Duodenal mucosa (tissue), 2 donors: ENCODE results near the gene MYL4.

ENCODE experiments used
- H3K27ac ChIP-seq: one replicate; pipeline ENCODE4 v1.7.0; 2013; ENCODE audit warnings: low read depth, low read length
- H3K27me3 ChIP-seq, 2 donors: one replicate each; pipeline ENCODE4 v1.7.0; 2013; ENCODE audit warnings: low read length in 2 of 2, control low read depth in 1 of 2; ENCODE audit not compliant: insufficient read depth in 2 of 2, control insufficient read depth in 1 of 2
- H3K36me3 ChIP-seq, 2 donors: one replicate each; pipeline ENCODE4 v1.7.0; 2013; ENCODE audit warnings: low read length in 2 of 2, control low read depth in 1 of 2; ENCODE audit not compliant: insufficient read depth in 2 of 2, control insufficient read depth in 1 of 2
- H3K4me1 ChIP-seq, 2 donors: one replicate each; pipeline ENCODE4 v1.7.0; 2013; ENCODE audit warnings: low read length in 2 of 2, control low read depth in 1 of 2; ENCODE audit not compliant: insufficient read depth in 2 of 2, control insufficient read depth in 1 of 2
- H3K4me3 ChIP-seq, 2 donors: one replicate each; pipeline ENCODE4 v1.7.0; 2013; ENCODE audit warnings: low read length in 2 of 2, low read depth in 1 of 2
- H3K9ac ChIP-seq, 2 donors: one replicate each; pipeline ENCODE4 v1.7.0; 2013; ENCODE audit warnings: low read length in 2 of 2, low read depth in 1 of 2
- H3K9me3 ChIP-seq, 2 donors: one replicate each; pipeline ENCODE4 v1.7.0; 2013; ENCODE audit warnings: low read length in 2 of 2, control low read depth in 1 of 2; ENCODE audit not compliant: control insufficient read depth in 1 of 2

The MYL4 gene

DNA sequence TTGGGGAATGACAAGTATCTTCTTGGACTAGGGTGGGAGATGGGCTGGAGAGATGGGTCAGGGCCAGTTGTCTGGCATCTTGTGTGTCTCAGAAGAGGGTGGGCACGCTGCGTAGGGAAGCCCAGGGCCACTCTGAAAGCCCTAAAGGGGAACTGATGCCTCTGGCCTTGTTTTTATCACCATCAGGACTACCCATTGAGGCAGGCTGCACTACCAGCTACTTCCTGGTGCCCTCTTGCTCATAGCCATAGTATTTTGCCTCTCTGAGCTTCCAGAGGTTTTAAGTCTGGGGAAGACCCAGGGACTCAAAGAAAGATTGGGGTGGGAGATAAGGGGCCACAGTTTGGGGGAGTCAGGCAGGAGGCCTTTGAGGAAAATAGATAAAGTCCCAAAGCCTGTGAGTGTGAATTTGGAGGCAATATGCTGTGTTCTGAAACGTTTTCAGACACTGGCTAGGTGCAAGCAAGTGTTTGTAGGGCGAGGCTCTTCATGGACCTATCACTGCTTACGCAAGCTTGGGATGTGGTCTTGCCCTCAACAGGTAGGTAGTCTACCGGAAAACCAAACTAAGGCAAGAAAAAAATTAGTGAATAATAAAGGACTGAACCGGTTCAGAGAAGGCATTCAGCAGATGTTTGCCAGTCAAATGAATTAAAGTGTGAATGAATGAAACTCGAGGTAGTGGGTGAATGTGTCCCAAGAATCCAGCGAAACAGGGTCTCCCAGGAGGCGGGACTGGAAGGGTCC lies 43.8 kb downstream of the MYL4 start:
- H3K27ac ChIP-seq, result no peak overlapping the region

DNA sequence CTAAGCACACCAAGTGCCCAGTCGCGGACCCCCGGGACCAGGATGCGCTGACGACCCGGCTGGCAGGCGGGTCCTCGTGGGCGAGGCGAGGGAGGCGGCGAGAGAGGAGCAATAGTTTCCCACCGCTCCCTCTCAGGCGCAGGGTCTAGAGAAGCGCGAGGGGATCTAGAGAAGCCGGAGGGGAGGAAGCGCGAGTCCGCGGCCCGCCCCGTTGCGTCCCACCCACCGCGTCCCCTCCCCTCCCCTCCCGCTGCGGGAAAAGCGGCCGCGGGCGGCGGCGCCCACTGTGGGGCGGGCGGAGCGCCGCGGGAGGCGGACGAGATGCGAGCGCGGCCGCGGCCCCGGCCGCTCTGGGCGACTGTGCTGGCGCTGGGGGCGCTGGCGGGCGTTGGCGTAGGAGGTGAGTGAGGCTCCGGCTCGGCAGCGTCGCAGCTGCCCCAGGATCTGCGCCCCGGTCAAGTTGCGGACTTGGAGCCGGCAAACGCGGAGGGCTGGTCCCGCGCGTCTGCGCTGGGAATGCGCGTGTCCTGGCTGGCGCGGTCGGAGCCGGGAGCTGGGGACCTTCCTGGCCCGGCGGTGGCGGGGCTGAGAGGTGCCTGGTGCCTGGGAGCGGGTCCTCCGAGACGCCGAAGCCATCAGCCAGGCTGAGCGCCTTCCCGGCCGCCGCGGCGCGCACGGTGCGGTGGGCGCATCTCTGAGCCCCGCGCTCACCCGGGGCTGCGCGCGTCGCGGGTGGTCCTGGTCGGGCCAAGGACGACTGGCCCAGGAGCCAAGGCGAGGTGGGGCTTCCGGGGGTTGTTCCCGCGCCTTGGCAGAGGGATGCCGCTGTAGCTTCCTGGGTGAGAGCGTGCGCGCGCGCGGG lies 44.6 kb downstream of the MYL4 start, which contains the start of gene ITGB3:
Gene ITGB3 (plus strand): TSS at position 287 of the 862 bp plus-strand sequence. CDS start 35 bp downstream, at position 322.
- Histone ChIP-seq H3K4me3 (peak within 1 kb of the TSS; percentile 60 to 80), H3K9ac (peak within 1 kb of the TSS; percentile 23 to 63), H3K4me1 (peaks cover 10 to 11% of the 10 kb centered on the region in 2 donors), H3K36me3 (no peaks in the 10 kb centered on the region), H3K9me3 (no peaks in the 10 kb centered on the region), H3K27me3 (peaks cover 9 to 10% of the 10 kb centered on the region in 2 donors), H3K27ac (no peak within 1 kb of the TSS)

More for the DNA sequence above, 43.8 kb downstream of the MYL4 start:
- Histone ChIP-seq H3K36me3 (no peaks in the 10 kb centered on the region), H3K27me3 (peaks cover 9 to 10% of the 10 kb centered on the region in 2 donors), H3K4me3 (peak overlapping the region; percentile 60 to 80), H3K4me1 (peaks cover 10 to 11% of the 10 kb centered on the region in 2 donors), H3K9ac (peak overlapping the region in 1 of 2 donors; percentile 25), H3K9me3 (no peaks in the 10 kb centered on the region)

DNA sequence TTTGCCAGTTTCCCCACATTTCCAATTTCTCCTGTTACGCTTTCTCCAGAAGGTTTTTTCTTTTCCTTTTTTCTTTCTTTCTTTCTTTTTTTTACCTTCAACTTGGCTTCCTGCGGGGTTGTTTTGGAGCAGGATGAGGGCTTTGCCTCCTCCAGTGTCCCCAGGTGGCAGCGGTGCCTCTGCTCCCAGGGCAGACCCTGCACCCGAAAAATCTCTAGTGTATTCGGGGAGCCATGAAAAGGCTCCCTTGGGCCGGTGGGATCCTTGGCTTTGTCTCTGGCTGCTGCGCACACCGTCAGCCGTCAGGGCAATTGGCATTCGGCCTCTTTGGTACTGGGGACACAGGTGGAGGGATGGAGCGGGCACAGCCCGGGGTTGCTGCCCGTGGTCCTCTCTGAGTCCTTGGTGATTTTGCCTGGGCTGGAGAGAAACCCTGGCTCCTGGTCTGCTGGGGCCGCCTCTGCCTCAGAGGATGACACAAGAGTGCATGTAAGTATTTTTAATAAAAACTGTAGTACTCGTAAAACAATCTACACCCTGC lies 45.3 kb downstream of the MYL4 start:
- H3K9me3 ChIP-seq, result no peaks in the 10 kb centered on the region
- no peak overlapping the region for H3K27ac ChIP-seq
- H3K4me3 ChIP-seq, result peak overlapping the region; percentile 60 to 80
- peaks cover 10 to 11% of the 10 kb centered on the region in 2 donors for H3K4me1 ChIP-seq
- no peaks in the 10 kb centered on the region for H3K36me3 ChIP-seq
- peak overlapping the region; percentile 23 to 63 for H3K9ac ChIP-seq
- peaks cover 9 to 10% of the 10 kb centered on the region in 2 donors for H3K27me3 ChIP-seq

DNA sequence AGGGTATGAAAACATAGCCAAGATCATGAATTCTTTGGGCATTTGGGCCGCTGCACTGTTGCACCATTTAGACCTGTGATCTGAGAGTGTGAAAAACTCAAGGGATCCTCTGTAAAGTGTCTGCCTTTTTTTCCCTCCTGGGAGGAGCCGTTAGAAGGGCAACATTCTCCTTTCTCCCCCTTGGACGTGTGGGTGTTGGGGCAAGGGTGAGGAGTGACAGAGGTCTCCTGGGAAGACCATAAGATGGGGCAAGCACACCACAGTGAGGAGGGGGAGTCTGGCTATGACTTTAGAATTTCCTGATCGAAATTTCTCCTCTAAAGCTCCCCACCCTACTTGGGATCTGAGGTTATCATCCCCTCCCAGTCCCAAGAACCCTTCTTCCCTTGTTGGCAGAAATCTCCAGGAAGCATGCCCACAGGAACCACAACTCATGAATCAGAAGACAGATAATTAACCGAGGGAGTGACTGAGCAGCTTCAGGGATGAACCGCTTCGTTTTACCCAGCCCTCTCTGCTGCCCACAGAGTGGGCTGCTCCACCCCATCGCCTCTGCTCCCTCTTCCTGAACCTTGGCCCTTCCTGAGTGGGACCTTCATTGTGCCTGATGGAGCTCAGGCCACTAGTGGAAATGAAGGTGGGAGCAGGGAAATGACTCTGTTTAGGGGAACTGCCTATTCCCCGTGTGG lies 48.6 kb downstream of the MYL4 start:
- peaks cover 4 to 11% of the 10 kb centered on the region in 2 donors for H3K4me1 ChIP-seq
- no peaks in the 10 kb centered on the region for H3K9me3 ChIP-seq
- no peak overlapping the region for H3K4me3 ChIP-seq
- H3K27me3 ChIP-seq, result peaks cover 9 to 10% of the 10 kb centered on the region in 2 donors
- no peak overlapping the region for H3K27ac ChIP-seq
- no peaks in the 10 kb centered on the region for H3K36me3 ChIP-seq
- H3K9ac ChIP-seq, result no peak overlapping the region

DNA sequence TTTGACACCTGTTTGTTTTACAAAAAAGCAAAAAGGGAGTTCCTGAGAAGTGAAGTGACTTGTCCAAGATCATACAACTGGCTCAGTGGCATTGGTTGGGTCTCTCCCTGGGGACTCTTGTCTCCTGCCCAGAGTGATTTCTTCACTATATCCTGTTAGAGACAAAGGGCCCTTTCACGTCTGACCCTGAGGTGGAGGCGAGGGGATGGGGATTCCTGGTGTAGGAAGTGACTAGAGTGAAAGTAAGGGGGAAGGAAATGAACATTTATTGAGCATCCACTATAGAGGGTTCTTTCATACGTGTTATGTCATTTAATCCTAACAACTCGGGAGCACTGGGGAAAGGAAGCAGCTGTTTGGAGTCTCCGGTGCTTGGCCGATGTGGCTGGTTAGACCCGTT lies 53.4 kb downstream of the MYL4 start:
- no peak overlapping the region for H3K27ac ChIP-seq
- H3K9me3 ChIP-seq, result no peaks in the 10 kb centered on the region

DNA sequence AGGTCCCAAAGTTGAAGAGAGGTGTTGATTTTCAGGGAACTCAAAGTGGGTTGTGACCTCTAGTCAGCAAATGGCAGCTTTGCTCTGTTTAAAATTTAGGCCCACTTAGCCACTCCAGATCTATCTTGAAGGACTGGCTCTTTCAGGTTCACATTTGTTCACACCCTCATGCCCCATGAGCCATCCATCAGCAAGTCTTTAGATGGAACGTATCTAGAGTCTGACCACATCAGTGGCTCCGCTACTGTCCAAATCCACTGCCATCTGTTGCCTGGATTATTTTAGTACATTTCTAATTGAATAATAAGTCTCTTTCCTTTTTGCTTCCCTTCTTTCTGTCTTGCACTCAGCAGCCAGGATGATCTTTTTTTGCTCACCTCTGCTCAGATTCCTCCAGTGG lies 55.0 kb downstream of the MYL4 start:
- Histone ChIP-seq H3K27ac (no peak overlapping the region), H3K27me3 (no peaks in the 10 kb centered on the region), H3K4me3 (no peak overlapping the region), H3K36me3 (no peaks in the 10 kb centered on the region), H3K4me1 (peaks cover 7 to 13% of the 10 kb centered on the region in 2 donors), H3K9me3 (no peaks in the 10 kb centered on the region), H3K9ac (no peak overlapping the region)

More for the DNA sequence above, 53.4 kb downstream of the MYL4 start:
- Histone ChIP-seq H3K9ac (no peak overlapping the region), H3K27me3 (peaks cover 0 to 2% of the 10 kb centered on the region in 2 donors), H3K36me3 (no peaks in the 10 kb centered on the region), H3K4me1 (peaks cover 7 to 11% of the 10 kb centered on the region in 2 donors), H3K4me3 (no peak overlapping the region)

DNA sequence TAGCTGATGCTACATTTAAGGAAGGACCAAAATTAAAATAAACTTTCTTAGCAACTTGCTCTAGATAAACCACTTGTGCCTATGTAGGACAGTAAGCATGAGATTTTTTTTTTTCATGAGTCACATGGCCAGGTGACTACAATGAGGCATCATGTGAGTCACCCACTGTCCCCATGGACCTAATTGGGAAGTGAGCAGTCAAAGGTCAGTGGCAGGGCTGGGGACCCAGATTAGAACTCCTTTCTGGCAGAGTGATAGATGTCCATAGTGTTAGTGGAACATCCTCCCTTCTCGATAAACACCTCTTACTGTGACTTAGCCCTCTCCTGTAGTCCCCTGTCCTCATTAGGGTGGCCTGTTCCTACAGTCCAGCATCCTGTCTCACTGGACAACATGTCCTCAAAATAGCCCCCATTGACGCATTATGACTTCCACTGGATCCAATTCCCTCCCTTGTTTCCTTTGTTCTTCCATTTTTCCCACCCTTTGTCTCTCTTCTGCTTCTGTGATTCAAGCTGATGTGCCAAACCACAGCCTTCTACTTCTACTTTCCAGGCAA lies 56.9 kb downstream of the MYL4 start:
- no peak overlapping the region for H3K9ac ChIP-seq
- H3K4me3 ChIP-seq, result no peak overlapping the region
- no peak overlapping the region for H3K27ac ChIP-seq
- H3K27me3 ChIP-seq, result no peaks in the 10 kb centered on the region
- H3K36me3 ChIP-seq, result no peaks in the 10 kb centered on the region
- no peaks in the 10 kb centered on the region for H3K9me3 ChIP-seq
- H3K4me1 ChIP-seq, result peaks cover 7 to 13% of the 10 kb centered on the region in 2 donors

DNA sequence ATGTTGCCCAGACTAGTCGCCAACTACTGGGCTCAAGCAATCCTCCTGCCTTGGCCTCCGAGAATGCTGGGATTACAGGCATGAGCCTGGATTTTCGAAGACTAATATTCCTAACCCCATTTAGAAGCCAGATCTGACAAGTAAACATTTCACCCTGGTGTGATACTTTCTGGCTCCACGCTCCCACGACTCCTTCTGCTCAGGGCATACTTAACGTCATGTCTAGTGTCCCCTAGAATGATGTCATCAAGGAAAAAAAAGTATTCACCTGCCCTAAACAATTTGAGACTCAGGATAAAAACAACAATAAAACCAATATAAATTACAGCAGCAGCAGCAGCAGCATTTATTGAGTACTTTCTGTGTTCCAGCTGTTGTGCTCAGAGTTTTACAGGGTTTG lies 57.6 kb downstream of the MYL4 start:
- no peak overlapping the region for H3K9ac ChIP-seq

DNA sequence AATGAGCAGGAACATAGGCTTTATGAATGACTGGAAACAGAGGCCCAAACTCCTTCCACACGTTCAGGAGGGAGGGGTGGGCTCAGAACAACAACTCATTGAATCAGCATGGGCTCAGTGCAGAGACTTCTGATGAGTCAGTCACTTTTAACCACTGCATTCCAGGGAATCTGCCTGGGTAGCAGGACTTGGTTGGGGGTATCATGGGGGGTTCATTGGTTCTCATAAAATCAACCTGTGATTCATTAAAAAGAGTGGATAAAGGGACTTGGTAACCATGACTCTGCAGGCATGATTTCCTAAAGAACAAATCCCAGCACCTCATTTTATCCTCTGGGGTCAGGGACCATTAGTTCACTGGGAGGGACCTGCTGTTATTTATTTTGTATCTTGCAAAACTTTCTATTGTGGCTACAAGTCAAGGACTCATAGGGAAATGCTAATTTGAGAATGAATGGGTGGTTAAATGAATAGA lies 58.2 kb downstream of the MYL4 start:
- Histone ChIP-seq H3K9me3 (no peaks in the 10 kb centered on the region), H3K27me3 (no peaks in the 10 kb centered on the region), H3K27ac (no peak overlapping the region), H3K9ac (no peak overlapping the region), H3K36me3 (no peaks in the 10 kb centered on the region), H3K4me1 (peaks cover 7 to 13% of the 10 kb centered on the region in 2 donors), H3K4me3 (no peak overlapping the region)

More for the DNA sequence above, 57.6 kb downstream of the MYL4 start:
- H3K9me3 ChIP-seq, result no peaks in the 10 kb centered on the region
- H3K27me3 ChIP-seq, result no peaks in the 10 kb centered on the region
- no peak overlapping the region for H3K27ac ChIP-seq
- H3K36me3 ChIP-seq, result no peaks in the 10 kb centered on the region
- H3K4me1 ChIP-seq, result peaks cover 7 to 13% of the 10 kb centered on the region in 2 donors
- no peak overlapping the region for H3K4me3 ChIP-seq
